ENCODE measurements around the gene AP3M1.

The AP3M1 gene

DNA sequence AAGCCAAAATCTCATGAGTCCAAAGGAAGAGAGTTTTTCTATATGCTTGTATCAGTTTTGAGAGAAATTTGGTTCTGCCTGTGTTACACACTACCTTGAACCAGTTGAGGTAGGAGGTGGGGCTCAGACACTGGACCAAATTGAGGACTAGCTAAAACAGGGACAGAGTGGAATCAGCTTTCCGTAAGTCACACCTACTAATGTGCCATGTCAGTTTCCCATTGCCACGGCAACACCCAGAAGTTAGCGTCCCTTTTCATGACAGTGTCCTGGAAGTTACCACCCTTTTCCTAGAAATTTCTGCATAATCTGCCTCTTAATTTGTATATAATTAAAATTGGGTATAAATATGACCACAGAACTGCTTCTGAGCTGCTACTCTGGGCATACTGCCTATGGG lies 9.4 kb upstream of the AP3M1 start:
- no peak overlapping the region for H3K4ac ChIP-seq (ENCODE audit: low read depth in 1 of 2, low read length in 2 of 2)
- DNase-seq, result no peak
- H3K4me1 ChIP-seq (ENCODE audit: control insufficient read depth, insufficient read depth, low read depth, low read length), result no peaks in the 10 kb centered on the region
- H3K27me3 ChIP-seq (ENCODE audit: control insufficient read depth in 1 of 2, insufficient read depth in 1 of 2, low read length in 2 of 2), result no peaks in the 10 kb centered on the region
- no peak overlapping the region for H3K9ac ChIP-seq (ENCODE audit: low read length)
- H3K18ac ChIP-seq (ENCODE audit: low read depth in 1 of 2, low read length in 2 of 2), result no peak overlapping the region
- H2AK5ac ChIP-seq (ENCODE audit: low read length, severe bottlenecking), result no peak overlapping the region
- no peak overlapping the region for H2AFZ ChIP-seq (ENCODE audit: low read depth, low read length)
- no peak overlapping the region for H3K4me2 ChIP-seq (ENCODE audit: low read length, poor library complexity, severe bottlenecking)
- no peak overlapping the region for H2BK15ac ChIP-seq (ENCODE audit: low read depth, poor library complexity, severe bottlenecking)
- H3K36me3 ChIP-seq (ENCODE audit: control insufficient read depth in 1 of 2, insufficient read depth in 2 of 2, low read depth in 1 of 2, low read length in 2 of 2), result no peaks in the 10 kb centered on the region
- no peak overlapping the region for H2BK5ac ChIP-seq (ENCODE audit: low read depth, low read length, poor library complexity, severe bottlenecking)
- WGBS, result 100% methylated on average over 1 of the region's 3 CpGs
- H3K9me3 ChIP-seq (ENCODE audit: control insufficient read depth, low read length), result no peaks in the 10 kb centered on the region
- no peak overlapping the region for H4K91ac ChIP-seq (ENCODE audit: low read length)
- H3K79me1 ChIP-seq (replicated peaks; ENCODE audit: low read length, poor library complexity, severe bottlenecking), result peaks cover 19% of the 10 kb centered on the region
- H2BK120ac ChIP-seq (ENCODE audit: low read depth, low read length), result no peak overlapping the region
- H3K23ac ChIP-seq (ENCODE audit: low read length in 2 of 2), result no peak overlapping the region
- H3K14ac ChIP-seq (ENCODE audit: low read length in 2 of 2), result no peak overlapping the region
- no peak overlapping the region for H4K8ac ChIP-seq (ENCODE audit: low read length)
- H3K4me3 ChIP-seq (ENCODE audit: insufficient read depth in 1 of 2, low read depth in 1 of 2, low read length in 2 of 2), result no peak overlapping the region
- H2BK12ac ChIP-seq (ENCODE audit: low read length in 2 of 2), result no peak overlapping the region
- no peak overlapping the region for H3K27ac ChIP-seq (ENCODE audit: low read length, poor library complexity, severe bottlenecking)

DNA sequence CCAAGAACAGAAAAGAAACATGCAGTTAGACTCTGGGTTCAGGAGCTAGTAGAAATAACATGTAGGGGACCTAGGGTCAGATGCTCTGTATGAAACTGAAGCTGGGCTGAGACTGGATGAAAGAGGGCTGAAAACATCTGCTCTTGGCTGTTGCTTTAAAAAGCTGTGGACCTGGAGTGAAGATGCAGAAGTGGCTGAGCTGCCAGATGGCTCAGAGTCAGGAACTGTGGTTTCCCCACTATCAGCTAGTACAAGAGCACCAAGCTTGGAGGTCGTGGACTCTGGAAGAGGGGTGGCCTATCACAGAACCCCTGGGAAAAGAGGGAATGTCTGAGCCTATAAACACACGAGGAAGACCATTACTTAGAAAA lies 6.3 kb upstream of the AP3M1 start:
- no peak overlapping the region for H4K91ac ChIP-seq (ENCODE audit: low read length)
- H2BK12ac ChIP-seq (ENCODE audit: low read length in 2 of 2), result no peak overlapping the region
- H3K4ac ChIP-seq (ENCODE audit: low read depth in 1 of 2, low read length in 2 of 2), result no peak overlapping the region
- H3K4me2 ChIP-seq (ENCODE audit: low read length, poor library complexity, severe bottlenecking), result no peak overlapping the region
- no peaks in the 10 kb centered on the region for H3K4me1 ChIP-seq (ENCODE audit: control insufficient read depth, insufficient read depth, low read depth, low read length)
- peaks cover 24% of the 10 kb centered on the region for H3K79me1 ChIP-seq (replicated peaks; ENCODE audit: low read length, poor library complexity, severe bottlenecking)
- peak overlapping the region; percentile 16 for H2AK5ac ChIP-seq (ENCODE audit: low read length, severe bottlenecking)
- H3K9ac ChIP-seq (ENCODE audit: low read length), result no peak overlapping the region
- WGBS, result no CpG with 5 or more reads among the region's 2 CpGs
- H2BK15ac ChIP-seq (ENCODE audit: low read depth, poor library complexity, severe bottlenecking), result no peak overlapping the region
- H3K23ac ChIP-seq (ENCODE audit: low read length in 2 of 2), result no peak overlapping the region
- no peak overlapping the region for H2AFZ ChIP-seq (ENCODE audit: low read depth, low read length)
- no peak overlapping the region for H3K18ac ChIP-seq (ENCODE audit: low read depth in 1 of 2, low read length in 2 of 2)
- H3K27ac ChIP-seq (ENCODE audit: low read length, poor library complexity, severe bottlenecking), result no peak overlapping the region
- H3K9me3 ChIP-seq (ENCODE audit: control insufficient read depth, low read length), result no peaks in the 10 kb centered on the region
- H3K14ac ChIP-seq (ENCODE audit: low read length in 2 of 2), result no peak overlapping the region
- no peak overlapping the region for H2BK5ac ChIP-seq (ENCODE audit: low read depth, low read length, poor library complexity, severe bottlenecking)
- H4K8ac ChIP-seq (ENCODE audit: low read length), result no peak overlapping the region
- no peaks in the 10 kb centered on the region for H3K27me3 ChIP-seq (ENCODE audit: control insufficient read depth in 1 of 2, insufficient read depth in 1 of 2, low read length in 2 of 2)
- no peak overlapping the region for H2BK120ac ChIP-seq (ENCODE audit: low read depth, low read length)
- no peaks in the 10 kb centered on the region for H3K36me3 ChIP-seq (ENCODE audit: control insufficient read depth in 1 of 2, insufficient read depth in 2 of 2, low read depth in 1 of 2, low read length in 2 of 2)
- H3K4me3 ChIP-seq (ENCODE audit: insufficient read depth in 1 of 2, low read depth in 1 of 2, low read length in 2 of 2), result no peak overlapping the region
- DNase-seq, result peak; percentile 50

DNA sequence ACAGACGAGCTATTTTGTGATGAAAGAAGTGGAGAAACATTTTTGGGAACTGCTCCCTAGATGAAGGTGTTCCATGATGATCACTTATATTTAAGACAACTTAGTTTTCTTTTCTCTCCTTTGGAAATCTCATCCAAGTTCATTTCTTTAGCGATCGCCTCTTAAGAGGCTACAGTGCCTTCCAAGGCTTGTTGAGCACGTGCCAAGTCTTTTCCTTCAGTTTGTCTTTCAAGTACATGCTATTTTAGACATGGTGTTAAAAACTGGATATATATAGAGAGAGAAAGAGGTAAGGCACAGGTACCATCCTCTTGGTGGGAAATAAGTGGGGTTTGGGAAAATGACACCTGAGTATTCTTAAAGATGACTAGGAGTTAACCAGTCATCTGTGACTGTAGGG lies 3.0 kb upstream of the AP3M1 start:
- no peak overlapping the region for H2AK5ac ChIP-seq (ENCODE audit: low read length, severe bottlenecking)
- H3K9ac ChIP-seq (ENCODE audit: low read length), result peak overlapping the region; percentile 47
- no peak overlapping the region for H3K27ac ChIP-seq (ENCODE audit: low read length, poor library complexity, severe bottlenecking)
- no peaks in the 10 kb centered on the region for H3K27me3 ChIP-seq (ENCODE audit: control insufficient read depth in 1 of 2, insufficient read depth in 1 of 2, low read length in 2 of 2)
- H2BK5ac ChIP-seq (ENCODE audit: low read depth, low read length, poor library complexity, severe bottlenecking), result no peak overlapping the region
- no peak overlapping the region for H3K4me2 ChIP-seq (ENCODE audit: low read length, poor library complexity, severe bottlenecking)
- H3K18ac ChIP-seq (ENCODE audit: low read depth in 1 of 2, low read length in 2 of 2), result no peak overlapping the region
- peaks cover 19% of the 10 kb centered on the region for H3K79me1 ChIP-seq (replicated peaks; ENCODE audit: low read length, poor library complexity, severe bottlenecking)
- H4K8ac ChIP-seq (ENCODE audit: low read length), result no peak overlapping the region
- no peaks in the 10 kb centered on the region for H3K9me3 ChIP-seq (ENCODE audit: control insufficient read depth, low read length)
- peaks cover 1% of the 10 kb centered on the region for H3K4me1 ChIP-seq (ENCODE audit: control insufficient read depth, insufficient read depth, low read depth, low read length)
- H3K14ac ChIP-seq (ENCODE audit: low read length in 2 of 2), result no peak overlapping the region
- H2AFZ ChIP-seq (ENCODE audit: low read depth, low read length), result no peak overlapping the region
- no peaks in the 10 kb centered on the region for H3K36me3 ChIP-seq (ENCODE audit: control insufficient read depth in 1 of 2, insufficient read depth in 2 of 2, low read depth in 1 of 2, low read length in 2 of 2)
- no peak overlapping the region for H2BK120ac ChIP-seq (ENCODE audit: low read depth, low read length)
- no peak overlapping the region for H3K23ac ChIP-seq (ENCODE audit: low read length in 2 of 2)
- H3K4me3 ChIP-seq (ENCODE audit: insufficient read depth in 1 of 2, low read depth in 1 of 2, low read length in 2 of 2), result no peak overlapping the region
- WGBS, result 75% methylated on average over 4 of the region's 4 CpGs
- H4K91ac ChIP-seq (ENCODE audit: low read length), result no peak overlapping the region
- DNase-seq, result no peak
- no peak overlapping the region for H3K4ac ChIP-seq (ENCODE audit: low read depth in 1 of 2, low read length in 2 of 2)
- H2BK12ac ChIP-seq (ENCODE audit: low read length in 2 of 2), result no peak overlapping the region
- H2BK15ac ChIP-seq (ENCODE audit: low read depth, poor library complexity, severe bottlenecking), result no peak overlapping the region

- peaks cover 23% of the 10 kb centered on the region for H3K79me1 ChIP-seq (replicated peaks; ENCODE audit: low read length, poor library complexity, severe bottlenecking)
- peak overlapping the region; percentile 47 for H3K9ac ChIP-seq (ENCODE audit: low read length)
- H3K9me3 ChIP-seq (ENCODE audit: control insufficient read depth, low read length), result no peaks in the 10 kb centered on the region
- peak overlapping the region; percentile 29 for H3K4me2 ChIP-seq (ENCODE audit: low read length, poor library complexity, severe bottlenecking)
- H3K27ac ChIP-seq (ENCODE audit: low read length, poor library complexity, severe bottlenecking), result no peak overlapping the region
- H3K18ac ChIP-seq (ENCODE audit: low read depth in 1 of 2, low read length in 2 of 2), result no peak overlapping the region
- no peak overlapping the region for H2AFZ ChIP-seq (ENCODE audit: low read depth, low read length)
- H3K4me3 ChIP-seq (ENCODE audit: insufficient read depth in 1 of 2, low read depth in 1 of 2, low read length in 2 of 2), result no peak overlapping the region
- H3K4me1 ChIP-seq (ENCODE audit: control insufficient read depth, insufficient read depth, low read depth, low read length), result peaks cover 1% of the 10 kb centered on the region
- no peaks in the 10 kb centered on the region for H3K27me3 ChIP-seq (ENCODE audit: control insufficient read depth in 1 of 2, insufficient read depth in 1 of 2, low read length in 2 of 2)
- no peak overlapping the region for H3K4ac ChIP-seq (ENCODE audit: low read depth in 1 of 2, low read length in 2 of 2)
- H2BK15ac ChIP-seq (ENCODE audit: low read depth, poor library complexity, severe bottlenecking), result no peak overlapping the region
- H4K8ac ChIP-seq (ENCODE audit: low read length), result no peak overlapping the region
- H2BK12ac ChIP-seq (ENCODE audit: low read length in 2 of 2), result no peak overlapping the region
- H2BK5ac ChIP-seq (ENCODE audit: low read depth, low read length, poor library complexity, severe bottlenecking), result no peak overlapping the region
- no peak overlapping the region for H2AK5ac ChIP-seq (ENCODE audit: low read length, severe bottlenecking)
- WGBS, result no CpG with 5 or more reads among the region's 4 CpGs
- H3K36me3 ChIP-seq (ENCODE audit: control insufficient read depth in 1 of 2, insufficient read depth in 2 of 2, low read depth in 1 of 2, low read length in 2 of 2), result peaks cover 0 to 2% of the 10 kb centered on the region in 2 experiments
- peak; percentile 58 for DNase-seq
- H3K23ac ChIP-seq (ENCODE audit: low read length in 2 of 2), result no peak overlapping the region
- H2BK120ac ChIP-seq (ENCODE audit: low read depth, low read length), result no peak overlapping the region
- H3K14ac ChIP-seq (ENCODE audit: low read length in 2 of 2), result no peak overlapping the region
- no peak overlapping the region for H4K91ac ChIP-seq (ENCODE audit: low read length)
Observed at GRCh38 chr10:74153123-74153522, 2.5 kb upstream of the AP3M1 start.

Data from mesenchymal stem cell (in vitro differentiated cells and primary cell).